GM12878 (cell line): ENCODE measurements around the gene AEN. TPM values are rescaled to one million over a fixed set of nuclear protein-coding genes. Genes with fewer than 3 reads are reported as not detected.

Experiments
- ATAC-seq: fragments of 200-7000 bp; cut with Tn5 transposase; 3 replicates; pipeline ENCODE4 v1.9.1; 2020; ENCODE audit warnings: mild to moderate bottlenecking, moderate library complexity
- BruUV-seq: library from RNA; stranded (reverse); fragments of 400-500 nt; replicated peaks from 2 replicates; lab custom pipeline; 2021; lab: Mats Ljungman, UMichigan
- CTCF ChIA-PET: fragments of 300-600 bp; sonication (Branson Sonifier 250); formaldehyde crosslinking; extraction: SDS; loops from one replicate; lab custom pipeline; 2021; ENCODE audit warnings: inconsistent platforms; lab: Yijun Ruan, JAX
- POLR2A ChIA-PET: fragments of 350-600 bp; formaldehyde crosslinking; extraction: SDS; loops from one replicate; lab custom pipeline; 2021; ENCODE audit warnings: inconsistent platforms; lab: Charles Lee
- RAD21 ChIA-PET: fragments of 300-600 bp; sonication (Branson Sonifier 250); formaldehyde crosslinking; loops from one replicate; lab custom pipeline; 2023; ENCODE audit warnings: antibody characterized with exemption; ENCODE audit not compliant: unreplicated experiment; lab: Charles Lee
- SMC1A ChIA-PET: fragments of 300-600 bp; sonication (Branson Sonifier 250); formaldehyde crosslinking; loops from one replicate; lab custom pipeline; 2023; ENCODE audit not compliant: unreplicated experiment, uncharacterized antibody; lab: Charles Lee
- DNase-seq: peaks from one replicate; pipeline ENCODE4 v3.0.0-alpha.2; 2011; ENCODE audit warnings: low read depth, low spot score
- FAIRE-seq: peaks from 3 replicates; lab custom pipeline; 2011; peaks lifted over from hg19 to GRCh38; lab: Jason Lieb, UNC
- H2AFZ ChIP-seq: 2 replicates; pipeline ENCODE4 v1.6.0; 2011; ENCODE audit warnings: low read depth, low read length, control low read depth; ENCODE audit not compliant: control insufficient read depth
- H3K27ac ChIP-seq: 2 replicates; pipeline ENCODE4 v1.5.1; 2011; ENCODE audit warnings: control low read depth; ENCODE audit not compliant: control insufficient read depth, insufficient read depth
- H3K27me3 ChIP-seq, 2 experiments: replicated peaks in 1 of 2; 2 replicates each; pipeline versions ENCODE4 v1.6.0 to v1.6.1; 2011; ENCODE audit warnings: low read length in 1 of 2; ENCODE audit not compliant: control insufficient read depth in 2 of 2, insufficient read depth in 2 of 2
- H3K36me3 ChIP-seq, 2 experiments: 2 replicates each; pipeline ENCODE4 v1.5.1; 2011; ENCODE audit warnings: low read length in 1 of 2; ENCODE audit not compliant: control insufficient read depth in 2 of 2, insufficient read depth in 2 of 2
- H3K4me1 ChIP-seq: 2 replicates; pipeline ENCODE4 v1.6.1; 2011; ENCODE audit warnings: mild to moderate bottlenecking, low read length, moderate library complexity, mixed read lengths; ENCODE audit not compliant: control insufficient read depth, insufficient read depth
- H3K4me2 ChIP-seq: 2 replicates; pipeline ENCODE4 v1.6.0; 2011; ENCODE audit warnings: control low read depth; ENCODE audit not compliant: control insufficient read depth, insufficient read depth
- H3K4me3 ChIP-seq: fragments of 200-600 bp; sonication (generic); 2 replicates; pipeline ENCODE4 v1.5.1; 2016
- H3K79me2 ChIP-seq: 2 replicates; pipeline ENCODE4 v1.6.0; 2011; ENCODE audit warnings: low read length; ENCODE audit not compliant: control insufficient read depth, insufficient read depth
- H3K9ac ChIP-seq: 2 replicates; pipeline ENCODE4 v1.8.0; 2011; ENCODE audit warnings: low read length, control low read depth, mixed read lengths; ENCODE audit not compliant: control insufficient read depth, insufficient read depth
- H3K9me3 ChIP-seq: replicated peaks from 3 replicates; pipeline ENCODE4 v1.5.1; 2011; ENCODE audit warnings: mild to moderate bottlenecking, low read length; ENCODE audit not compliant: control insufficient read depth, insufficient read depth
- H4K20me1 ChIP-seq: 2 replicates; pipeline ENCODE4 v1.6.0; 2011; ENCODE audit not compliant: control insufficient read depth, insufficient read depth
- CREB1 ChIP-seq: IDR thresholded peaks from 2 replicates; pipeline ENCODE4 v1.6.1; 2012; ENCODE audit warnings: low read depth, mild to moderate bottlenecking, inconsistent platforms
- HSF1 ChIP-seq: fragments of 150-350 bp; IDR thresholded peaks from 2 replicates; pipeline ENCODE4 v1.6.1; 2014; ENCODE audit warnings: mild to moderate bottlenecking, low read depth, low read length
- NFIC ChIP-seq: IDR thresholded peaks from 2 replicates; pipeline ENCODE4 v1.6.1; 2012; ENCODE audit warnings: low read depth, mild to moderate bottlenecking, inconsistent platforms, low read length, moderate library complexity
- NR2F1 ChIP-seq: fragments of 450-650 bp; conservative IDR thresholded peaks from 2 replicates; pipeline ENCODE4 v1.6.1; 2017; ENCODE audit warnings: mild to moderate bottlenecking
- POLR2AphosphoS2 ChIP-seq: IDR thresholded peaks from 2 replicates; pipeline ENCODE4 v1.6.1; 2011; ENCODE audit warnings: low read depth, mild to moderate bottlenecking, low read length, improper control_type of control experiment, moderate library complexity
- RAD21 ChIP-seq: IDR thresholded peaks from 2 replicates; pipeline ENCODE4 v1.6.1; 2011; ENCODE audit warnings: mild to moderate bottlenecking, low read depth, low read length, moderate library complexity; ENCODE audit not compliant: insufficient read depth
- RBBP5 ChIP-seq: fragments of 200-600 bp; sonication (generic); conservative IDR thresholded peaks from 2 replicates; pipeline ENCODE4 v1.6.1; 2016
- SREBF2 ChIP-seq: IDR thresholded peaks from 2 replicates; pipeline ENCODE4 v1.6.1; 2012; ENCODE audit warnings: mild to moderate bottlenecking, low read length
- TBL1XR1 ChIP-seq: IDR thresholded peaks from 2 replicates; pipeline ENCODE4 v1.6.1; 2012; ENCODE audit warnings: low read depth, low read length, improper control_type of control experiment
- WRNIP1 ChIP-seq: IDR thresholded peaks from 2 replicates; pipeline ENCODE4 v1.6.1; 2011; ENCODE audit warnings: low read depth, low read length, improper control_type of control experiment, borderline replicate concordance
- YBX1 ChIP-seq: fragments of 450-650 bp; IDR thresholded peaks from 2 replicates; pipeline ENCODE4 v1.6.1; 2016; ENCODE audit warnings: antibody characterized with exemption
- ZNF687 ChIP-seq: fragments of 450-650 bp; IDR thresholded peaks from 2 replicates; pipeline ENCODE4 v1.6.1; 2017; ENCODE audit warnings: mild to moderate bottlenecking, moderate library complexity
- ZZZ3 ChIP-seq: IDR thresholded peaks from 2 replicates; pipeline ENCODE4 v1.6.1; 2011; ENCODE audit warnings: low read depth; ENCODE audit not compliant: control insufficient read depth, insufficient read length
- WGBS: methylation state at CpG from one replicate; pipeline ENCODE4 v1.1.6; 2016; ENCODE audit warnings: low lambda C conversion rate; ENCODE audit not compliant: insufficient replicate concordance, insufficient coverage; ENCODE audit errors: missing lambda C conversion rate; 5-methylcytosine and 5-hydroxymethylcytosine counted together
- in situ Hi-C: fragments of 300-500 bp; cut with MboI; formaldehyde crosslinking; loops from 9 replicates; pipeline ENCODE4 v1.14.3; 2018; ENCODE audit warnings: mixed read lengths
- intact Hi-C: fragments of 100-400 bp; cut with micrococcal nuclease; formaldehyde crosslinking; loops from one replicate; pipeline ENCODE4 v1.14.2; 2022; ENCODE audit not compliant: unreplicated experiment
- polyA plus RNA-seq, 11 experiments: library from polyadenylated mRNA; depleted of rRNA in 4 of 11; unstranded in 6 of 11; stranded (reverse) in 5 of 11; fragments of >200 nt; fragmentation: Nextera tagmentation in 4 of 11; fragmentation: Illumina TruSeq in 1 of 11; extraction: Ambion mirVana in 4 of 11; extraction: Trizol in 1 of 11; gene quantifications; 1 replicate in 1 of 11; 2 replicates in 10 of 11; pipeline versions ENCODE4 v1.2.1 to v1.2.3, GENCODE V29; 2011 to 2016; ENCODE audit warnings: inconsistent platforms in 2 of 11, missing spikeins in 2 of 11, low read depth in 1 of 11
- total RNA-seq, 4 experiments: library from RNA; depleted of rRNA in 3 of 4; stranded (reverse); fragments of >200 nt in 3 of 4; fragmentation: Illumina TruSeq in 1 of 4; extraction: Trizol in 1 of 4; gene quantifications; 2 replicates each; pipeline versions ENCODE4 v1.2.1 to v1.2.3, GENCODE V29; 2013 to 2021
- TF ChIP-seq, protein P1 (sequence below): fragments of 450-650 bp; IDR thresholded peaks from 2 replicates; pipeline ENCODE4 v1.6.1; 2017; ENCODE audit warnings: antibody characterized with exemption, mild to moderate bottlenecking, moderate library complexity

AEN gene
- total and polyA plus RNA-seq, 10 of the 15 experiments (the other 5 are each of a cell fraction or from before 2014, with no cell fraction given) = 11.7 to 81.2 (median 53.7) TPM

- in situ Hi-C loops = loop anchor here (5.0 kb wide), 1 partner anchor 145 kb away; no protein-coding TSS in a partner anchor
- TSS peak; percentile 98 for BruUV-seq
- intact Hi-C loops = loop anchor here (1.0 to 5.0 kb wide), 2 partner anchors 75 to 146 kb away; partner anchors contain the start of gene DET1
- TF ChIP-seq RBBP5 (no peak), NFIC (no peak), HSF1 (no peak), SREBF2 (no peak), TBL1XR1 (no peak), CREB1 (no peak), POLR2AphosphoS2 (0 out of 2 replicates have a peak, but pooled peaks have one; percentile 18), WRNIP1 (no peak), ZZZ3 (no peak), NR2F1 (no peak), YBX1 (no peak), ZNF687 (no peak), RAD21 (no peak)
- TF ChIP-seq, protein P1, sequence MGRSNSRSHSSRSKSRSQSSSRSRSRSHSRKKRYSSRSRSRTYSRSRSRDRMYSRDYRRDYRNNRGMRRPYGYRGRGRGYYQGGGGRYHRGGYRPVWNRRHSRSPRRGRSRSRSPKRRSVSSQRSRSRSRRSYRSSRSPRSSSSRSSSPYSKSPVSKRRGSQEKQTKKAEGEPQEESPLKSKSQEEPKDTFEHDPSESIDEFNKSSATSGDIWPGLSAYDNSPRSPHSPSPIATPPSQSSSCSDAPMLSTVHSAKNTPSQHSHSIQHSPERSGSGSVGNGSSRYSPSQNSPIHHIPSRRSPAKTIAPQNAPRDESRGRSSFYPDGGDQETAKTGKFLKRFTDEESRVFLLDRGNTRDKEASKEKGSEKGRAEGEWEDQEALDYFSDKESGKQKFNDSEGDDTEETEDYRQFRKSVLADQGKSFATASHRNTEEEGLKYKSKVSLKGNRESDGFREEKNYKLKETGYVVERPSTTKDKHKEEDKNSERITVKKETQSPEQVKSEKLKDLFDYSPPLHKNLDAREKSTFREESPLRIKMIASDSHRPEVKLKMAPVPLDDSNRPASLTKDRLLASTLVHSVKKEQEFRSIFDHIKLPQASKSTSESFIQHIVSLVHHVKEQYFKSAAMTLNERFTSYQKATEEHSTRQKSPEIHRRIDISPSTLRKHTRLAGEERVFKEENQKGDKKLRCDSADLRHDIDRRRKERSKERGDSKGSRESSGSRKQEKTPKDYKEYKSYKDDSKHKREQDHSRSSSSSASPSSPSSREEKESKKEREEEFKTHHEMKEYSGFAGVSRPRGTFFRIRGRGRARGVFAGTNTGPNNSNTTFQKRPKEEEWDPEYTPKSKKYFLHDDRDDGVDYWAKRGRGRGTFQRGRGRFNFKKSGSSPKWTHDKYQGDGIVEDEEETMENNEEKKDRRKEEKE = no peak
Measured at GRCh38 chr15:88621789-88622604, 857 bp downstream of the AEN start.

More at GRCh38 chr15:88621789-88622604, 857 bp downstream of the AEN start:
- no peaks in the 10 kb centered on the region for H3K9me3 ChIP-seq
- H3K27me3 ChIP-seq = no peaks in the 10 kb centered on the region
- CTCF ChIA-PET = interaction anchor here (0.7 to 2.0 kb wide), 7 partner anchors 10 to 212 kb away, joined by 3 to 8 read pairs (median 5); partner anchors contain the start of genes MRPL46 and MRPS11
- H3K4me1 ChIP-seq = peaks cover 39% of the 10 kb centered on the region
- peaks cover 59% of the 10 kb centered on the region for H3K79me2 ChIP-seq
- peak overlapping the region; percentile 83 for H3K4me3 ChIP-seq
- WGBS = 2% methylated on average over 17 of the region's 17 CpGs
- no peak for DNase-seq
- peak overlapping the region; percentile 98 for H3K4me2 ChIP-seq
- peak; percentile 59 for ATAC-seq
- H3K36me3 ChIP-seq = peaks cover 8 to 12% of the 10 kb centered on the region in 2 experiments
- H2AFZ ChIP-seq = peak overlapping the region; percentile 38
- H3K27ac ChIP-seq = peak overlapping the region; percentile 97
- RAD21 ChIA-PET = interaction anchor here (1.0 to 2.0 kb wide), 6 partner anchors 35 to 152 kb away, joined by 3 to 9 read pairs (median 4); no protein-coding TSS in a partner anchor
- SMC1A ChIA-PET = interaction anchor here (0.7 to 1.6 kb wide), 6 partner anchors 10 to 42 kb away, joined by 3 to 13 read pairs (median 6); partner anchors contain the start of gene ISG20
- peaks cover 14% of the 10 kb centered on the region; the same call in 1 of the 2 replicates for H4K20me1 ChIP-seq
- POLR2A ChIA-PET = interaction anchor here (0.8 to 1.6 kb wide), 7 partner anchors 9 to 155 kb away, joined by 3 to 8 read pairs (median 3); partner anchors contain the start of genes ISG20, MRPL46 and MRPS11
- peak; percentile 47 for FAIRE-seq
- H3K9ac ChIP-seq = peak overlapping the region; percentile 99
